Pons (tissue), 1 donor: ENCODE data around the gene PDZK1IP1.
"Not testable (repeated sequence)": the region's sequence is repeated elsewhere in the genome, so short reads cannot be mapped to it uniquely, and the experiment has no call there.

ENCODE experiments used
- DNase-seq: peaks from one replicate; pipeline ENCODE4 v3.0.0-alpha.2; 2016; ENCODE audit warnings: low spot score

Gene PDZK1IP1

GRCh38 chr1:47181095-47181954, 8.5 kb downstream of the PDZK1IP1 start:
- DNase-seq = no peak

GRCh38 chr1:47180603-47181094, 9.2 kb downstream of the PDZK1IP1 start:
- no peak for DNase-seq

GRCh38 chr1:47179988-47180563, 9.8 kb downstream of the PDZK1IP1 start:
- DNase-seq = no peak

GRCh38 chr1:47179017-47179987, 10.5 kb downstream of the PDZK1IP1 start:
- DNase-seq = peak; percentile 69

GRCh38 chr1:47178654-47179016, 11.2 kb downstream of the PDZK1IP1 start:
- no peak for DNase-seq

- DNase-seq = no peak
These were observed 11.8 kb downstream of the PDZK1IP1 start for GRCh38 chr1:47178020-47178419.

- peak; percentile 60 for DNase-seq
These were observed 14.5 kb downstream of the PDZK1IP1 start for GRCh38 chr1:47175227-47175934.

GRCh38 chr1:47174656-47175020, 15.2 kb downstream of the PDZK1IP1 start:
- DNase-seq = no peak

GRCh38 chr1:47172782-47173181, 17.1 kb downstream of the PDZK1IP1 start:
- DNase-seq = no peak

GRCh38 chr1:47164552-47164951, 25.3 kb downstream of the PDZK1IP1 start:
- DNase-seq = no peak

- no peak for DNase-seq
These were observed 28.4 kb downstream of the PDZK1IP1 start for GRCh38 chr1:47161298-47162040.

GRCh38 chr1:47160716-47161115, 29.1 kb downstream of the PDZK1IP1 start:
- no peak for DNase-seq

GRCh38 chr1:47157957-47158356, 31.9 kb downstream of the PDZK1IP1 start:
- DNase-seq = not testable (repeated sequence)

GRCh38 chr1:47156457-47156856, 33.4 kb downstream of the PDZK1IP1 start:
- not testable (repeated sequence) for DNase-seq

- not testable (repeated sequence) for DNase-seq
These were observed 40.7 kb downstream of the PDZK1IP1 start for GRCh38 chr1:47149162-47149561.

- DNase-seq = no peak
These were observed 42.6 kb downstream of the PDZK1IP1 start for GRCh38 chr1:47147047-47147785.

GRCh38 chr1:47146495-47146894, 43.3 kb downstream of the PDZK1IP1 start:
- not testable (repeated sequence) for DNase-seq

- DNase-seq = not testable (repeated sequence)
These were observed 46.2 kb downstream of the PDZK1IP1 start for GRCh38 chr1:47143654-47144053.

GRCh38 chr1:47140358-47140757, 49.5 kb downstream of the PDZK1IP1 start:
- not testable (repeated sequence) for DNase-seq
